Inferior parietal cortex (tissue), 1 donor: Measurements from ENCODE around the gene KMT2C.

Experiments
- DNase-seq: peaks from one replicate; pipeline ENCODE4 v3.0.0-alpha.2; 2016; ENCODE audit errors: extremely low spot score

The KMT2C gene

GRCh38 chr7:152107945-152108344 is 327.9 kb downstream of the KMT2C start:
- DNase-seq = no peak

GRCh38 chr7:152106990-152107389 is 328.8 kb downstream of the KMT2C start:
- DNase-seq = no peak

GRCh38 chr7:152105205-152105604 is 330.6 kb downstream of the KMT2C start:
- no peak for DNase-seq

GRCh38 chr7:152103691-152104090 is 332.1 kb downstream of the KMT2C start:
- no peak for DNase-seq

GRCh38 chr7:152103066-152103465 is 332.7 kb downstream of the KMT2C start:
- no peak for DNase-seq

GRCh38 chr7:152097330-152097729 is 338.5 kb downstream of the KMT2C start:
- no peak for DNase-seq

GRCh38 chr7:152095771-152096170 is 340.0 kb downstream of the KMT2C start:
- DNase-seq = no peak

GRCh38 chr7:152093717-152094116 is 342.1 kb downstream of the KMT2C start:
- no peak for DNase-seq

GRCh38 chr7:152090747-152091146 is 345.1 kb downstream of the KMT2C start:
- no peak for DNase-seq

GRCh38 chr7:152089183-152089582 is 346.6 kb downstream of the KMT2C start:
- no peak for DNase-seq

GRCh38 chr7:152086513-152086912 is 349.3 kb downstream of the KMT2C start:
- DNase-seq = no peak

- DNase-seq = no peak
These were observed 350.7 kb downstream of the KMT2C start for GRCh38 chr7:152085131-152085530.
